Middle frontal gyrus (tissue), 1 donor: ENCODE data around the gene ACACB.

ENCODE experiments used
- DNase-seq: peaks from one replicate; pipeline ENCODE4 v3.0.0-alpha.2; 2015; ENCODE audit warnings: low spot score; ENCODE audit errors: extremely low spot score

The ACACB gene

GRCh38 chr12:109252799-109253198 lies 136.4 kb downstream of the ACACB start:
- no peak for DNase-seq

GRCh38 chr12:109253913-109254544 lies 137.6 kb downstream of the ACACB start:
- no peak for DNase-seq

GRCh38 chr12:109255377-109255776 lies 139.0 kb downstream of the ACACB start:
- DNase-seq: no peak

- DNase-seq: no peak
Observed at GRCh38 chr12:109256011-109256410, 139.6 kb downstream of the ACACB start.

DNA sequence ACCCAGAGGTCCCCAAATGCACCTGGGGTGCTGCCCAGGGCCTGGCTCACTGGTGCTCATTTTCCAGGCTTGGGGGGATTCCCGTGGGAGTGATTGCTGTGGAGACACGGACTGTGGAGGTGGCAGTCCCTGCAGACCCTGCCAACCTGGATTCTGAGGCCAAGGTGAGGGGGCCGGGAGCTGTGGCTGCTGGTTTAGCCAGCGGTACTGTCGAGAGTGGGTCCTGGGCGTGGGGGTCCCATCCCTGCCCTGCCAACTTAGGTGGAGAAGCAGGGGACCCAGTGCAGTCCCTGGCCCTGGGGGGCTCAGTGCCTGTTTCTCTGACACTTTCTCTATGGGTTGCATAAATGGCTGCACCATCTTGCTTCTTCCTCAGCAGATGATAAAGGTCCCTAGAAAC lies 141.8 kb downstream of the ACACB start:
- DNase-seq: no peak

DNA sequence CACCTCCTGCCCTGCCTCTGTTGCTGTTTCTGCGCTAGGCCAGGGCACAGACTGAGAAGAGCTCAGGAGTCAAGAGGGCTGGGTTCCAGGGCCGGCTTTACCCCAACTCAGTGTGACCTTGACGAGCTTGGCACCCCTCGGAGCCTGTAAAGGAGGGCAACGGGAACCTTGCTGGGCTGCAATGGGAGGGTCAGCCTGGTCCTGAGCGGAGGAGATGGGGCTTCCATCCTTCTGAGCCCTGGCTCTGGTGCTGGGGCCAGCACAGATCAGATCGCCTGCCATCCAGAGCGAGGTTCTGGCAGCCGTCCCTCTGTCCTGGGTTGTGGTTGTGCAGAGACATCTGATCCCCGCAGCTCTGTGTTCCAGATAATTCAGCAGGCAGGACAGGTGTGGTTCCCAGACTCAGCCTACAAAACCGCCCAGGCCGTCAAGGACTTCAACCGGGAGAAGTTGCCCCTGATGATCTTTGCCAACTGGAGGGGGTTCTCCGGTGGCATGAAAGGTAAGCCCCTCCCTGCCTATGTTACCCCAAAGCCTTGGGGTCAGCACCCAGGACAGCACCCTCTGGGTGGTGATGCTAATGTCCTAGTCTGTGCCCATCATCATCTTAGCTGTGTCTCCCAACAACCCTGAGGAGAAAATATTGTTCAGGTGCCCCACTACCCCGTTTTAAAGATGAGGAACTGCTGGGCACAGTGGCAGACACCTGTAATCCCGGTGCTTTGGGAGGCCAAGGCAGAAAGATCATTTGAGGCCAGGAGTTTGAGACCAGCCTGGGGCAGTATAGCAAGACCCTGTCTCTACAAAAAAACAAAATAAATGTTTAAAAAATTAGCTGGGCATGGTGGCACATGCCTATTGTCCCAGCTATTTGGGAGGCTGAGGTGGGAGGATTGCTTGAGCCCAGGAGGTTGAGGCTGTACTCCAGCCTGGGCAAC lies 142.5 kb downstream of the ACACB start:
- DNase-seq: no peak

GRCh38 chr12:109259545-109259895 lies 143.1 kb downstream of the ACACB start:
- no peak for DNase-seq

GRCh38 chr12:109261087-109261486 lies 144.7 kb downstream of the ACACB start:
- no peak for DNase-seq

GRCh38 chr12:109261939-109262338 lies 145.6 kb downstream of the ACACB start:
- DNase-seq: no peak

GRCh38 chr12:109263439-109263838 lies 147.1 kb downstream of the ACACB start:
- DNase-seq: no peak

GRCh38 chr12:109264095-109264942 lies 147.9 kb downstream of the ACACB start:
- DNase-seq: no peak

DNA sequence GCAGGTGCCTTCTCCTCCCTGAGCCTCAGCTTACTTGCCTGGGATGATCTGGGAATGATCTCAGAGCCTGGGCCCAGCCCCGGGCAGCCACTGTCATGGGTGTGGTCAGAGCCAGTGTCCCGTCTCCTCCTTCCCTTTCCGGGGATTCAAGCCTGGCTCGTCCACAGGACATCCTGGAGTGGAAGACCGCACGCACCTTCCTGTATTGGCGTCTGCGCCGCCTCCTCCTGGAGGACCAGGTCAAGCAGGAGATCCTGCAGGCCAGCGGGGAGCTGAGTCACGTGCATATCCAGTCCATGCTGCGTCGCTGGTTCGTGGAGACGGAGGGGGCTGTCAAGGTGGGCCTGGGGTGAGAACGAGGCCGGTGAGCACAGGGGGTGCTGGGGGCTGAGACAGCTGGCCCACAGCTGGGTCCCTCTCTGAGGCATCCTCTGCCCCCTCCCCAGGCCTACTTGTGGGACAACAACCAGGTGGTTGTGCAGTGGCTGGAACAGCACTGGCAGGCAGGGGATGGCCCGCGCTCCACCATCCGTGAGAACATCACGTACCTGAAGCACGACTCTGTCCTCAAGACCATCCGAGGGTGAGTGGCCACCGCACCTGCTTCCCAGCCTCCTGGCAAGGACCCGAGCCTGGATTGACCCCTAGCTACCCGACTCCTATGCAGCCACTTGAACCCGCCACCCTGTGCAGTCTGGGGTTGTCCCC lies 148.7 kb downstream of the ACACB start:
- DNase-seq: no peak

DNA sequence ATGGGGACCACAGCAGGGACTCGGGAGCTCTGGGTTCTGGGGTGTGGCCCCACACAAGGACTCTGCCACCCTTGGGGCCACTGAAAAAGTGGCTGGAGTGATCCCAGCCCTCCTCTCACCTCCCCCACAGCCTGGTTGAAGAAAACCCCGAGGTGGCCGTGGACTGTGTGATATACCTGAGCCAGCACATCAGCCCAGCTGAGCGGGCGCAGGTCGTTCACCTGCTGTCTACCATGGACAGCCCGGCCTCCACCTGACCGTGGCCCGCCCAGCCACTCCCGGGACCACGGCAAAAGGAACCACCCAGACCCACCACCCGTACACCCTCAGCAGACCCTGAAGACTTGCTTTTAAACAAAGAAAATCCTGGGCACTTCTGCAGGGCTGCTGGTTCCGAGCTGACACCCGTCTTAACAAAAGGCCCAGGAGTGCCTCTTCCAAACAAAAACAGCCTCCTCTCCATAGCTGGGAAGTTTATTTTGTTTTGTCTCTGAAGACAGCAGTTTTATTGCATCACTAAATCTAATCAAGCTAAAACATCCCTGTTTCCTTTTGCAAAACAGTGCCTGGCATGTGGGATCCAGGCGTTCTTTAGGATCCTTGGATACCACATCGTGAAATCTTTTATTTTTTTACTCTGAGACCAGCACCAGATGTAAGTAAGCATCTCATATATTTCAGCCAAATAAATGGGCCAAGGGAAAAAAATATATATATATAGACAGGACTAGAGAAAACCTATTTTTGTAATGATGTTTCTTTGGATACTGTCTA lies 149.9 kb downstream of the ACACB start:
- DNase-seq: no peak

DNA sequence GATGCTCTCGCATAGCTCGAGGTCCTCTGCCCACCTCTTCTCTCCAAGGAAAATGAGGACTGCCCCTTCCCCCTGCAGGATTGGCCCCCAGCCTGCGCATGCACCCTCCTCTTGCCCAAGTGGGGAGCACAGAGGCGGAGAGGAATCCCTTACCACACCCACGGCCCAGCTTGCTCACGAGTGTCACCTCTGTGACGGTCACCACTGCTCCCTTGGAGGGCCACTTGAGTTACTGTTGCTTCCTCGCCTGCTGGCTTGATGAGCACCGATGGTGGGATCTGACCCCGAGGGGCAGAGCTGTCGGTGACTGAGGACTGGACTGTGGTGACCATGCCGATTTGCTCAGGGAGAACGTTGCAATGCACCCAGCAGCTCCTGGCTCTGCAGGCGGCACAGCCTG lies 151.0 kb downstream of the ACACB start:
- DNase-seq: no peak

- no peak for DNase-seq
Observed at GRCh38 chr12:109268896-109269295, 152.5 kb downstream of the ACACB start.

- DNase-seq: no peak
Observed at GRCh38 chr12:109269428-109269827, 153.0 kb downstream of the ACACB start.

GRCh38 chr12:109270494-109270893 lies 154.1 kb downstream of the ACACB start:
- no peak for DNase-seq

DNA sequence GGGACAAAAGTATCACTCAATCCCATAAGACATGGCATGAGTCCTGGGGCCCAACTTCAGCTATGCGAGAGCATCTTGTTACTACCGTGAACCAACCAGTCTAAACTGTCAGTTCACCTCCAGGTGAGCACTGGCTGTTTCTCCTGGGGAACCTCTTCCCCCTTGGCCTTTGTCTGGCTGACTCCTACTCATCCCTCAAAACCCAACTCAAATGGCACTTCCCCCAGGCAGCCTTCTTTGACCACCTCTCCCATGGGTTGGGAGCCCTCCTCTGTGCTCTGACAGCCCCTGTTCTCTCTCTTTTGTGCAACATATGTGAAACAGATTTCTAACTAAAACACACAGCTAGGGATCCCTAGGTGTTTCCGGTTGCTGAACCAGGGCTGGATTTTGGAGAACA lies 155.0 kb downstream of the ACACB start:
- no peak for DNase-seq

DNA sequence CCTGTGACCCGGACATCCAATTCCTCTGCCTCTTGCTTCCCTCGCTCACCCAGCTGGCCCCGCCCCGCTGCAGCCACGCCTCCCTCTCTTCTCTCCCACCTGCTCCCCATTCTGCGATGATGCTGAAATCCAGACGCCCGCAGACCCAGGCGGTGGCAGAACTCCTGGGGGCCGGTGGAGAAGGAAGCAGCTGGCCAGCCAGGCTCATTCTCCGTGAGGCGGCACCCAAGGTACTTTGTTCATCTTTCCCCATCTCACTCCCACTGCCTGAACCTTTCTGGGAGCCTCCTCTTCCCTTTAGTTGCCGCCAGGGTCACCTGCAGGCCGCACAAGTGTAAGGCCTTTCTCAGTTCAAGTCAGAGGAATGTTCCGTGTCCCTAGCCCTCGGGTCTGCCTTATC lies 157.0 kb downstream of the ACACB start:
- DNase-seq: no peak

DNA sequence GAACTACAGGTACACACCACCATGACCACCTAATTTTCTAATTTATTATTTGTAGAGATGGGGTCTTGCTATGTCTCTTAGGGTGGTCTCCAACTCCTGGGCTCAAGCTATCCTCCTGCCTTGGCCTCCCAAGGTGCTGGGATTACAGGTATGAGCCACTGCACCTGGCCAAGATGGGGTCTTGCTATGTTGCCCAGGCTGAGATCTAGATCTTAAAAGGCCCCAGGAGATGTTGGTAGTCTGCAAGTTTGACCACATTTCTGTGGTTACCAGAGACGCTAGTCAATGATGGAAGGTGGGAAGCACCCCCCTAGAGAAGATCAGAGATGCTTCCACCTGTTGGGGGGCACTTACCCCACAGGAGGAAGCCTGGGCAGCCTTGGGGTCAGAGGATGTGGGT lies 158.0 kb downstream of the ACACB start:
- DNase-seq: no peak

GRCh38 chr12:109275173-109275572 lies 158.8 kb downstream of the ACACB start:
- no peak for DNase-seq
